K562 (cell line): Measurements from ENCODE around the gene IL24. TPM values are rescaled to one million over a fixed set of nuclear protein-coding genes. Genes with fewer than 3 reads are reported as not detected.

Source experiments
- ATAC-seq: fragments of 200-7000 bp; cut with Tn5 transposase; 3 replicates; pipeline ENCODE4 v1.9.1; 2020; ENCODE audit warnings: moderate library complexity
- BruUV-seq: library from RNA; stranded (reverse); fragments of 400-500 nt; replicated peaks from 2 replicates; lab custom pipeline; 2021; lab: Mats Ljungman, UMichigan
- CTCF ChIA-PET: fragments of 300-600 bp; formaldehyde crosslinking; extraction: SDS; loops from one replicate; lab custom pipeline; 2021; ENCODE audit warnings: low intra/inter-chr PET ratio; lab: Yijun Ruan, JAX
- POLR2A ChIA-PET: fragments of 300-600, 350-650 bp; sonication (Branson Sonifier 250); formaldehyde crosslinking; extraction: SDS; loops from one replicate; lab custom pipeline; 2021; ENCODE audit warnings: antibody characterized with exemption, inconsistent platforms; lab: Yijun Ruan, JAX
- DNase-seq, 4 experiments: peaks; one replicate each; pipeline versions ENCODE4 v3.0.0 to v3.0.0-alpha.2; 2011 to 2018; ENCODE audit warnings: low spot score in 3 of 4, mixed read lengths in 3 of 4; ENCODE audit errors: extremely low read depth in 1 of 4
- FAIRE-seq: peaks from 2 replicates; lab custom pipeline; 2011; peaks lifted over from hg19 to GRCh38; lab: Jason Lieb, UNC
- H2AFZ ChIP-seq: 2 replicates; pipeline ENCODE4 v1.6.0; 2011; ENCODE audit warnings: low read depth, low read length, control low read depth, inconsistent platforms
- H3K27ac ChIP-seq: fragments of 200-600 bp; 3 replicates; pipeline ENCODE4 v1.8.0; 2011; ENCODE audit warnings: low read depth, mild to moderate bottlenecking, control low read depth, inconsistent platforms, low read length, moderate library complexity, mixed read lengths; ENCODE audit errors: extremely low read depth
- H3K27me3 ChIP-seq, 2 experiments: fragments of 300-600 bp in 1 of 2; 2 replicates in 1 of 2; 3 replicates in 1 of 2; pipeline versions ENCODE4 v1.6.0 to v1.8.0; 2011; ENCODE audit warnings: inconsistent platforms in 2 of 2, low read length in 2 of 2, mild to moderate bottlenecking in 1 of 2, mixed read lengths in 1 of 2, moderate library complexity in 1 of 2; ENCODE audit not compliant: control insufficient read depth in 2 of 2, insufficient read depth in 2 of 2
- H3K36me3 ChIP-seq: fragments of 300-600 bp; 3 replicates; pipeline ENCODE4 v1.8.0; 2011; ENCODE audit warnings: mild to moderate bottlenecking, low read length, inconsistent platforms; ENCODE audit not compliant: control insufficient read depth, insufficient read depth
- H3K4me1 ChIP-seq, 2 experiments: fragments of 200-600 bp in 1 of 2; replicated peaks in 1 of 2; 2 replicates in 1 of 2; 3 replicates in 1 of 2; pipeline versions ENCODE4 v1.5.1 to v1.8.0; 2011; ENCODE audit warnings: inconsistent platforms in 2 of 2, low read length in 2 of 2, mild to moderate bottlenecking in 1 of 2, mixed read lengths in 1 of 2, moderate library complexity in 1 of 2; ENCODE audit not compliant: control insufficient read depth in 2 of 2, insufficient read depth in 2 of 2
- H3K4me2 ChIP-seq: 2 replicates; pipeline ENCODE4 v1.6.1; 2011; ENCODE audit warnings: low read length, control low read depth, inconsistent platforms, mixed read lengths; ENCODE audit not compliant: insufficient read depth
- H3K4me3 ChIP-seq: fragments of 200-600 bp; sonication (generic), shearing (Covaris generic); 2 replicates; pipeline ENCODE4 v1.5.1; 2016; ENCODE audit warnings: control low read depth, inconsistent platforms
- H3K79me2 ChIP-seq: fragments of 200-600 bp; 3 replicates; pipeline ENCODE4 v1.8.0; 2011; ENCODE audit warnings: low read length, inconsistent platforms; ENCODE audit not compliant: control insufficient read depth, insufficient read depth
- H3K9ac ChIP-seq, 2 experiments: 2 replicates each; pipeline versions ENCODE4 v1.6.0 to v1.6.1; 2011; ENCODE audit warnings: low read depth in 2 of 2, low read length in 2 of 2, control low read depth in 1 of 2, inconsistent platforms in 1 of 2, mild to moderate bottlenecking in 1 of 2, mixed read lengths in 1 of 2; ENCODE audit not compliant: insufficient read depth in 1 of 2
- H3K9me1 ChIP-seq: one replicate; pipeline ENCODE4 v1.6.0; 2011; ENCODE audit warnings: inconsistent platforms, mild to moderate bottlenecking, low read length, moderate library complexity; ENCODE audit not compliant: control insufficient read depth, insufficient read depth
- H3K9me3 ChIP-seq: replicated peaks from 2 replicates; pipeline ENCODE4 v1.5.1; 2011; ENCODE audit warnings: low read depth, low read length, inconsistent platforms; ENCODE audit not compliant: control insufficient read depth, insufficient read depth
- H4K20me1 ChIP-seq: replicated peaks from 2 replicates; pipeline ENCODE4 v1.6.1; 2011; ENCODE audit warnings: low read length, inconsistent platforms, mixed read lengths; ENCODE audit not compliant: control insufficient read depth, insufficient read depth
- ATF3 ChIP-seq, 2 experiments: fragments of 450-650 bp in 1 of 2; sonication (generic) in 1 of 2; formaldehyde crosslinking in 1 of 2; IDR thresholded peaks in 1 of 2; conservative IDR thresholded peaks in 1 of 2; 2 replicates each; pipeline versions ENCODE4 v1.6.1 to v1.8.1; 2016 to 2023; ENCODE audit warnings: mild to moderate bottlenecking in 2 of 2, moderate library complexity in 2 of 2, inconsistent platforms in 1 of 2, missing genetic modification reagents in 1 of 2
- ATF7 ChIP-seq: fragments of 450-650 bp; IDR thresholded peaks from 2 replicates; pipeline ENCODE4 v1.7.1; 2014; ENCODE audit warnings: mild to moderate bottlenecking, moderate library complexity
- CEBPG ChIP-seq, 3 experiments: fragments of 200-800 bp in 1 of 3; sonication (Bioruptor generic) in 1 of 3; sonication (generic) in 1 of 3; formaldehyde crosslinking in 1 of 3; IDR thresholded peaks in 2 of 3; conservative IDR thresholded peaks in 1 of 3; 2 replicates each; pipeline versions ENCODE4 v1.6.1 to v1.8.0; 2016 to 2022; ENCODE audit warnings: missing compliant biosample characterization in 2 of 3, missing genetic modification characterization in 2 of 3, mild to moderate bottlenecking in 1 of 3, missing genetic modification reagents in 1 of 3
- EP400 ChIP-seq: fragments of 450-650 bp; IDR thresholded peaks from 2 replicates; pipeline ENCODE4 v1.6.1; 2017; ENCODE audit warnings: antibody characterized with exemption, mild to moderate bottlenecking, moderate library complexity
- GABPA ChIP-seq: fragments of 200-800 bp; sonication (Bioruptor generic); conservative IDR thresholded peaks from 2 replicates; pipeline ENCODE4 v1.6.1; 2016; ENCODE audit warnings: low read depth, missing genetic modification characterization, missing compliant biosample characterization
- MYC ChIP-seq, 2 experiments: fragments of 250-450 bp in 1 of 2; sonication (Bioruptor Pico) in 1 of 2; IDR thresholded peaks; 2 replicates each; pipeline versions ENCODE4 v1.5.1 to v1.6.1; 2012 to 2021; ENCODE audit warnings: low read depth in 2 of 2, borderline replicate concordance in 1 of 2, improper control_type of control experiment in 1 of 2, low read length in 1 of 2, mild to moderate bottlenecking in 1 of 2, moderate library complexity in 1 of 2
- PKNOX1 ChIP-seq: fragments of 450-650 bp; IDR thresholded peaks from 2 replicates; pipeline ENCODE4 v1.6.1; 2016
- ZBTB40 ChIP-seq, 2 experiments: fragments of 450-650 bp in 1 of 2; sonication (generic) in 1 of 2; formaldehyde crosslinking in 1 of 2; IDR thresholded peaks; 2 replicates each; pipeline versions ENCODE4 v1.7.1 to v1.9.0; 2016 to 2022; ENCODE audit warnings: inconsistent platforms in 1 of 2, mild to moderate bottlenecking in 1 of 2, missing genetic modification reagents in 1 of 2
- WGBS: fragments of 100-300 bp; shearing (Covaris generic); methylation state at CpG from one replicate; pipeline ENCODE4 v1.1.6; 2016; ENCODE audit warnings: low coverage, mixed read lengths; ENCODE audit not compliant: insufficient coverage; ENCODE audit errors: missing lambda C conversion rate; 5-methylcytosine and 5-hydroxymethylcytosine counted together
- in situ Hi-C: fragments of 300-500 bp; cut with MboI; formaldehyde crosslinking; loops from 4 replicates; pipeline ENCODE4 v1.15.0; 2018; ENCODE audit warnings: inconsistent platforms, mixed read lengths
- intact Hi-C: fragments of 100-400 bp; cut with micrococcal nuclease; formaldehyde crosslinking; loops from 2 replicates; pipeline ENCODE4 v1.14.2; 2022
- polyA plus RNA-seq, 8 experiments: library from polyadenylated mRNA; depleted of rRNA in 4 of 8; stranded (reverse) in 5 of 8; unstranded in 3 of 8; fragments of >200 nt; fragmentation: Nextera tagmentation in 2 of 8; fragmentation: Illumina TruSeq in 1 of 8; extraction: Ambion mirVana in 2 of 8; extraction: Trizol in 1 of 8; gene quantifications; 2 replicates each; pipeline versions ENCODE4 v1.2.1 to v1.2.3, GENCODE V29; 2011 to 2014; ENCODE audit warnings: inconsistent platforms in 1 of 8, missing spikeins in 1 of 8
- total RNA-seq, 7 experiments: library from RNA; depleted of rRNA in 6 of 7; stranded (reverse); fragments of >200 nt in 6 of 7; fragmentation: Illumina TruSeq in 2 of 7; extraction: Trizol in 2 of 7; gene quantifications; 2 replicates each; pipeline versions ENCODE4 v1.2.1 to v1.2.3, GENCODE V29; 2011 to 2021; ENCODE audit warnings: low replicate concordance in 1 of 7

Gene IL24
- total and polyA plus RNA-seq, 9 of the 15 experiments (the other 6 are each of a cell fraction or from before 2014, with no cell fraction given): 0.04 to 0.19 TPM; not detected in 7

GRCh38 chr1:206859082-206859521 is 38.1 kb upstream of the IL24 start:
- Histone ChIP-seq H3K9me3 (no peaks in the 10 kb centered on the region), H3K79me2 (no peaks in the 10 kb centered on the region), H3K4me3 (no peak overlapping the region), H3K9me1 (no peaks in the 10 kb centered on the region), H3K27me3 (peaks cover 12 to 30% of the 10 kb centered on the region in 2 experiments), H3K36me3 (no peaks in the 10 kb centered on the region), H3K4me2 (peak overlapping the region; percentile 27; the same call in 1 of the 2 replicates), H3K4me1 (no peaks in the 10 kb centered on the region), H3K27ac (no peak overlapping the region), H2AFZ (peak overlapping the region; percentile 11), H4K20me1 (no peaks in the 10 kb centered on the region), H3K9ac (no peak overlapping the region)
- CTCF ChIA-PET: no interaction called here
- ATAC-seq (no peak), FAIRE-seq (no peak), DNase-seq (no peak)
- intact Hi-C loops (no loop called here), in situ Hi-C loops (no loop called here)
- BruUV-seq: no TSS peak
- POLR2A ChIA-PET: interaction anchor here (1.4 to 1.8 kb wide), 3 partner anchors 11 to 224 kb away, joined by 4 to 7 read pairs (median 6); partner anchors contain the start of gene DYRK3
- 6% methylated on average over 5 of the region's 5 CpGs for WGBS
- TF ChIP-seq ATF7 (peak; percentile 47; the same call in 1 of the 2 replicates), PKNOX1 (peak; percentile 20; the same call in 1 of the 2 replicates), EP400 (peak; percentile 63), GABPA (tag) (peak; percentile 67), CEBPG (CRISPR knock-in tag; IDR thresholded peaks at IDR 0.05) (peak; percentile 35; the same call in 1 of the 2 replicates), CEBPG (tag; conservative IDR thresholded peaks at IDR 0.05 in 1 of 2, IDR thresholded peaks at IDR 0.05 in 1 of 2) (peak; percentile 30 to 57; a peak in 1 of 4 replicates), ZBTB40 (IDR thresholded peaks at IDR 0.05) (peak; percentile 62), ZBTB40 (CRISPR knock-in tag; IDR thresholded peaks at IDR 0.05) (no peak), ATF3 (IDR thresholded peaks at IDR 0.05) (peak; percentile 70), ATF3 (CRISPR knock-in tag; conservative IDR thresholded peaks at IDR 0.05) (no peak), MYC (IDR thresholded peaks at IDR 0.05; ENCODE audit: low read depth, low read length) (peak; percentile 75), MYC (CRISPR knock-in tag; IDR thresholded peaks at IDR 0.05; ENCODE audit: borderline replicate concordance, low read depth) (no peak)
